CD4-positive, alpha-beta T cell (primary cell): ENCODE results near the gene MED8. TPM values are rescaled to one million over a fixed set of nuclear protein-coding genes. Genes with fewer than 3 reads are reported as not detected.

ENCODE experiments used
- ATAC-seq: fragments of 200-7000 bp; cut with Tn5 transposase; one replicate; pipeline ENCODE4 v1.10.0; 2022; ENCODE audit warnings: mild to moderate bottlenecking; ENCODE audit not compliant: poor library complexity
- CTCF ChIA-PET: fragments of 350-600 bp; sonication (Branson Sonifier 250); formaldehyde crosslinking; loops from one replicate; lab custom pipeline; 2021; ENCODE audit warnings: antibody characterized with exemption, inconsistent platforms; lab: Charles Lee
- POLR2A ChIA-PET: fragments of 350-600 bp; sonication (Branson Sonifier 250); formaldehyde crosslinking; loops from one replicate; lab custom pipeline; 2021; ENCODE audit warnings: antibody characterized with exemption, inconsistent platforms; lab: Charles Lee
- DNase-seq, 14 experiments: peaks; one replicate each; pipeline ENCODE4 v3.0.0-alpha.2; 2013 to 2020; ENCODE audit warnings: mixed read lengths in 2 of 14
- H3K27ac ChIP-seq, 2 donors: one replicate each; pipeline versions ENCODE4 v1.5.1 to v1.7.0; 2013; ENCODE audit warnings: low read length in 2 of 2, low read depth in 1 of 2, mild to moderate bottlenecking in 1 of 2
- H3K27me3 ChIP-seq, 2 experiments: 1 replicate in 1 of 2; 2 replicates in 1 of 2; pipeline versions ENCODE4 v1.6.1 to v1.7.0; 2013; ENCODE audit warnings: low read length in 2 of 2, control low read depth in 1 of 2, mild to moderate bottlenecking in 1 of 2, moderate library complexity in 1 of 2; ENCODE audit not compliant: insufficient read depth in 2 of 2, control insufficient read depth in 1 of 2
- H3K36me3 ChIP-seq: one replicate; pipeline ENCODE4 v1.6.1; 2013; ENCODE audit warnings: low read length, control low read depth; ENCODE audit not compliant: insufficient read depth
- H3K4me1 ChIP-seq: one replicate; pipeline ENCODE4 v1.6.1; 2013; ENCODE audit warnings: low read length, control low read depth; ENCODE audit not compliant: insufficient read depth
- H3K4me3 ChIP-seq: one replicate; pipeline ENCODE4 v1.5.1; 2013; ENCODE audit warnings: mild to moderate bottlenecking, low read length, moderate library complexity
- H3K9me3 ChIP-seq, 2 experiments: 1 replicate in 1 of 2; 2 replicates in 1 of 2; pipeline versions ENCODE4 v1.6.1 to v1.7.0; 2013; ENCODE audit warnings: low read length in 2 of 2, mild to moderate bottlenecking in 2 of 2, control low read depth in 1 of 2, moderate library complexity in 1 of 2; ENCODE audit not compliant: control insufficient read depth in 1 of 2, insufficient read depth in 1 of 2
- H3K27ac Mint-ChIP-seq: one replicate; pipeline ENCODE4 v1.8.0; 2020; ENCODE audit warnings: mixed read lengths
- H3K27me3 Mint-ChIP-seq: one replicate; pipeline ENCODE4 v1.8.0; 2021; ENCODE audit warnings: mixed read lengths
- H3K36me3 Mint-ChIP-seq: one replicate; pipeline ENCODE4 v1.8.0; 2021; ENCODE audit warnings: low read depth, mixed read lengths
- H3K4me1 Mint-ChIP-seq: one replicate; pipeline ENCODE4 v1.8.0; 2021; ENCODE audit warnings: low read depth, mixed read lengths
- H3K4me3 Mint-ChIP-seq: one replicate; pipeline ENCODE4 v1.8.0; 2020; ENCODE audit warnings: mild to moderate bottlenecking, mixed read lengths
- H3K9me3 Mint-ChIP-seq: one replicate; pipeline ENCODE4 v1.8.0; 2020; ENCODE audit warnings: mixed read lengths
- CTCF ChIP-seq: fragments of 200-600 bp; IDR thresholded peaks from one replicate; pipeline ENCODE4 v1.8.0; 2022; ENCODE audit warnings: antibody characterized with exemption, mild to moderate bottlenecking
- intact Hi-C, 2 experiments: fragments of 100-400 bp; cut with DNase I in 1 of 2; cut with micrococcal nuclease in 1 of 2; formaldehyde crosslinking; loops; one replicate each; pipeline versions ENCODE4 v1.15.1 to v1.9.0; 2023 to 2025; cut with DNase I, micrococcal nuclease
- total RNA-seq, 174 experiments: library from RNA in 2 of 174; stranded (reverse) in 2 of 174; gene quantifications; one replicate each; pipeline ENCODE4 v1.2.3 and lab custom pipeline; 2021 to 2026

Gene MED8
- total RNA-seq, 2 experiments from 2014 or later = 14.8 to 17.6 TPM

GRCh38 chr1:43427941-43428340 lies 38.3 kb upstream of the MED8 start:
- Histone ChIP-seq H3K9me3 (no peaks in the 10 kb centered on the region), H3K4me3 (no peak overlapping the region), H3K27me3 (no peaks in the 10 kb centered on the region), H3K4me1 (no peaks in the 10 kb centered on the region), H3K27ac (no peak overlapping the region), H3K36me3 (peaks cover 94% of the 10 kb centered on the region)
- ChIA-PET POLR2A (interaction anchor here (2.0 kb wide), 1 partner anchor 26 kb away, joined by 5 read pairs; the partner anchor contains the start of gene HYI), CTCF (no interaction called here)
- Mint-ChIP-seq H3K4me3 (no peak overlapping the region), H3K27ac (no peak overlapping the region), H3K27me3 (no peaks in the 10 kb centered on the region), H3K36me3 (peaks cover 75% of the 10 kb centered on the region), H3K9me3 (no peaks in the 10 kb centered on the region), H3K4me1 (no peaks in the 10 kb centered on the region)
- no peak for TF ChIP-seq CTCF
- DNase-seq (no peak), ATAC-seq (no peak)
- intact Hi-C loops = no loop called here

- H3K27me3 Mint-ChIP-seq = no peaks in the 10 kb centered on the region
- ChIA-PET POLR2A (interaction anchor here (2.0 kb wide), 1 partner anchor 26 kb away, joined by 5 read pairs; the partner anchor contains the start of gene HYI), CTCF (no interaction called here)
- H3K9me3 Mint-ChIP-seq = no peaks in the 10 kb centered on the region
- intact Hi-C loops = no loop called here
- Histone ChIP-seq H3K27ac (no peak overlapping the region), H3K27me3 (no peaks in the 10 kb centered on the region), H3K36me3 (peaks cover 93% of the 10 kb centered on the region), H3K4me3 (no peak overlapping the region), H3K4me1 (no peaks in the 10 kb centered on the region), H3K9me3 (no peaks in the 10 kb centered on the region)
- no peak overlapping the region for H3K27ac Mint-ChIP-seq
- H3K4me3 Mint-ChIP-seq = no peak overlapping the region
- H3K4me1 Mint-ChIP-seq = no peaks in the 10 kb centered on the region
- TF ChIP-seq CTCF = no peak
- ATAC-seq (no peak), DNase-seq (no peak)
- peaks cover 71% of the 10 kb centered on the region for H3K36me3 Mint-ChIP-seq
These were observed 37.9 kb upstream of the MED8 start for GRCh38 chr1:43427524-43427923.

- no peak for TF ChIP-seq CTCF
- POLR2A ChIA-PET = no interaction called here
- ATAC-seq (no peak), DNase-seq (no peak)
- CTCF ChIA-PET = no interaction called here
- peaks cover 91% of the 10 kb centered on the region for H3K36me3 ChIP-seq
- Mint-ChIP-seq H3K27ac (no peak overlapping the region), H3K27me3 (no peaks in the 10 kb centered on the region), H3K4me1 (no peaks in the 10 kb centered on the region), H3K9me3 (no peaks in the 10 kb centered on the region), H3K36me3 (peaks cover 58% of the 10 kb centered on the region), H3K4me3 (no peak overlapping the region)
- H3K9me3 ChIP-seq = no peaks in the 10 kb centered on the region
- no peak overlapping the region for H3K4me3 ChIP-seq
- H3K4me1 ChIP-seq = no peaks in the 10 kb centered on the region
- H3K27me3 ChIP-seq = no peaks in the 10 kb centered on the region
- H3K27ac ChIP-seq = no peak overlapping the region
- intact Hi-C loops = no loop called here
These were observed 36.6 kb upstream of the MED8 start for GRCh38 chr1:43426221-43426620.
